ENCODE data around the gene RBM20. TPM values are rescaled to one million over a fixed set of nuclear protein-coding genes. Genes with fewer than 3 reads are reported as not detected.
A peak's percentile ranks its signal among the peaks of the same experiment; 100 is the strongest.
"Not testable (repeated sequence)": the region's sequence is repeated elsewhere in the genome, so short reads cannot be mapped to it uniquely, and the experiment has no call there.

The RBM20 gene
- total and polyA plus RNA-seq, 2 of the 13 experiments (the other 11 are each of a cell fraction or from before 2014, with no cell fraction given), result 0.02 to 0.22 TPM

DNA sequence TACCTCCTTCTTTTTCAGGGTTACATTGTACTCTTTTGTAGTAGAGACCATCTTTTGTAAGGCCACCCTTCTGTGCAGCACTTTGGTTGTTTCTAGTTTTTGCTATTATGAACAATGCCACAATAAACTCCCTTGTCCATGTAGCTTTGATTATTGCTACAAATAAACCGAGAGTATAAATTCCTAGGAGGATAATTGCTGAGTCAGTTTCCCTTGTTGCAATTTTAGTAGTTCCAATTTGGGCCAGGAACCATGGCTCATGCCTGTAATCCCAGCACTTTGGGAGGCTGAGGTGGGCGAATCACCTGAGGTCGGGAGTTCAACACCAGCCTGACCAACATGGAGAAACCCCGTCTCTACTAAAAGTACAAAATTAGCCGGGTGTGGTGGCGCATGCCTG is 4.3 kb upstream of the RBM20 start:
- POLR2A ChIA-PET; intact Hi-C loops (cut with micrococcal nuclease; ENCODE audit: unreplicated experiment); H3K27ac ChIP-seq (ENCODE audit: extremely low read length, insufficient read depth, low read length); H3K9ac ChIP-seq (ENCODE audit: insufficient read depth, low read depth, low read length); in situ Hi-C loops (cut with HindIII; ENCODE audit: extremely low pct_ligation_motif_present, low pct_unique_long_range_greater_than_20kb); H2AFZ ChIP-seq (ENCODE audit: low read length); H3K79me2 ChIP-seq (ENCODE audit: insufficient read depth, low read length); H3K36me3 ChIP-seq (replicated peaks in 1 of 2; ENCODE audit: control insufficient read depth in 1 of 2, insufficient read depth in 2 of 2, low read length in 2 of 2); FAIRE-seq; DNase-seq (ENCODE audit: low spot score); H4K20me1 ChIP-seq (ENCODE audit: insufficient read depth, low read length); H3K9me3 ChIP-seq (ENCODE audit: low read length); ATAC-seq; CTCF ChIA-PET (ENCODE audit: low intra/inter-chr PET ratio, low total read pairs); BruUV-seq (replicated peaks); H3K4me3 ChIP-seq (replicated peaks in 1 of 3; ENCODE audit: insufficient read depth in 1 of 3, low read depth in 2 of 3, low read length in 3 of 3); H3K4me2 ChIP-seq (ENCODE audit: low read depth, low read length): not testable (repeated sequence)
- Histone ChIP-seq H3K4me1 (ENCODE audit: insufficient read depth, low read length) (peaks cover 15% of the 10 kb centered on the region), H3K27me3 (ENCODE audit: control insufficient read depth in 1 of 2, insufficient read depth in 2 of 2, low read length in 2 of 2) (peaks cover 3 to 41% of the 10 kb centered on the region in 2 experiments)
- TF ChIP-seq MAFK (conservative IDR thresholded peaks at IDR 0.05 in 1 of 2, IDR thresholded peaks at IDR 0.05 in 1 of 2; ENCODE audit: low read length in 2 of 2), result peak; percentile 30 to 81
- TF ChIP-seq MAFF (IDR thresholded peaks at IDR 0.05; ENCODE audit: low read depth, low read length), result peak; percentile 61
- 79% methylated on average over 6 of the region's 6 CpGs for WGBS (ENCODE audit: low lambda C conversion rate)

DNA sequence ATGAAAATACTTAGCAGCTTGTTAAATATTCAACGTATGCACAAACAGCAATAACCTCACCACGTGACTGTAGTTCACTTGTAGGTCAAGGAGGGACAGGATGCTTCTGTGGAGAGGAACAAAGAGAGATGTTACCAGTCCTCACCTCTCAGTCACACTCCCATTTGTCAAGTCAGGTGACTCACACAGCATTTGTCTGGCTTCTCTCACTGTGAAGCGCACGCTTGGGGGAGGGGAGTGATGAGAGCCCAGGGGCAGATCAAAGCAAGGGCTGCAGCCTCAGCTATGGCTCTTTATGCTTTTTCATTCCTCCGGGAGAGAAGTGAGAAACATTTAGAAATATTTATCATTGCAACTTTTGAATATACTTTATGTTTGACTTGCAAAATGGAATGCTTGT is 2.9 kb upstream of the RBM20 start:
- Histone ChIP-seq H3K4me1 (ENCODE audit: insufficient read depth, low read length) (peaks cover 15% of the 10 kb centered on the region), H3K4me2 (ENCODE audit: low read depth, low read length) (no peak overlapping the region), H2AFZ (ENCODE audit: low read length) (no peak overlapping the region), H3K79me2 (ENCODE audit: insufficient read depth, low read length) (no peaks in the 10 kb centered on the region), H3K27me3 (ENCODE audit: control insufficient read depth in 1 of 2, insufficient read depth in 2 of 2, low read length in 2 of 2) (peaks cover 3 to 47% of the 10 kb centered on the region in 2 experiments), H3K9ac (ENCODE audit: insufficient read depth, low read depth, low read length) (no peak overlapping the region), H3K4me3 (replicated peaks in 1 of 3; ENCODE audit: insufficient read depth in 1 of 3, low read depth in 2 of 3, low read length in 3 of 3) (no peak overlapping the region), H3K27ac (ENCODE audit: extremely low read length, insufficient read depth, low read length) (no peak overlapping the region), H4K20me1 (ENCODE audit: insufficient read depth, low read length) (no peaks in the 10 kb centered on the region), H3K36me3 (replicated peaks in 1 of 2; ENCODE audit: control insufficient read depth in 1 of 2, insufficient read depth in 2 of 2, low read length in 2 of 2) (no peaks in the 10 kb centered on the region), H3K9me3 (ENCODE audit: low read length) (no peaks in the 10 kb centered on the region)
- no peak for FAIRE-seq
- ChIA-PET CTCF (ENCODE audit: low intra/inter-chr PET ratio, low total read pairs) (no interaction called here), POLR2A (no interaction called here)
- 4% methylated on average over 5 of the region's 5 CpGs for WGBS (ENCODE audit: low lambda C conversion rate)
- TF ChIP-seq FOSL2 (CRISPR knock-in tag; IDR thresholded peaks at IDR 0.05), result peak; percentile 58
- no peak for TF ChIP-seq RFX1 (IDR thresholded peaks at IDR 0.05)
- TF ChIP-seq HMG20A (CRISPR knock-in tag; IDR thresholded peaks at IDR 0.05; ENCODE audit: borderline replicate concordance), result no peak
- TF ChIP-seq, protein P1, sequence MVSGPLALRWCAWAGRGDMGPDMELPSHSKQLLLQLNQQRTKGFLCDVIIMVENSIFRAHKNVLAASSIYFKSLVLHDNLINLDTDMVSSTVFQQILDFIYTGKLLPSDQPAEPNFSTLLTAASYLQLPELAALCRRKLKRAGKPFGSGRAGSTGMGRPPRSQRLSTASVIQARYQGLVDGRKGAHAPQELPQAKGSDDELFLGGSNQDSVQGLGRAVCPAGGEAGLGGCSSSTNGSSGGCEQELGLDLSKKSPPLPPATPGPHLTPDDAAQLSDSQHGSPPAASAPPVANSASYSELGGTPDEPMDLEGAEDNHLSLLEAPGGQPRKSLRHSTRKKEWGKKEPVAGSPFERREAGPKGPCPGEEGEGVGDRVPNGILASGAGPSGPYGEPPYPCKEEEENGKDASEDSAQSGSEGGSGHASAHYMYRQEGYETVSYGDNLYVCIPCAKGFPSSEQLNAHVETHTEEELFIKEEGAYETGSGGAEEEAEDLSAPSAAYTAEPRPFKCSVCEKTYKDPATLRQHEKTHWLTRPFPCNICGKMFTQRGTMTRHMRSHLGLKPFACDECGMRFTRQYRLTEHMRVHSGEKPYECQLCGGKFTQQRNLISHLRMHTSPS (CRISPR knock-in tag; IDR thresholded peaks at IDR 0.05; ENCODE audit: low read depth), result no peak
- TF ChIP-seq ONECUT2 (CRISPR knock-in tag; IDR thresholded peaks at IDR 0.05), result no peak
- no peak for TF ChIP-seq KAT8 (CRISPR knock-in tag; IDR thresholded peaks at IDR 0.05)
- TF ChIP-seq ZNF431 (CRISPR knock-in tag; IDR thresholded peaks at IDR 0.05; ENCODE audit: borderline replicate concordance, low read depth), result no peak
- no peak for TF ChIP-seq SOX13 (IDR thresholded peaks at IDR 0.05)
- TF ChIP-seq SOX13 (CRISPR knock-in tag; conservative IDR thresholded peaks at IDR 0.05 in 1 of 2, IDR thresholded peaks at IDR 0.05 in 1 of 2), result peak in 1 of 2 experiments; percentile 16; a peak in 1 of 4 replicates
- TF ChIP-seq, protein P2, sequence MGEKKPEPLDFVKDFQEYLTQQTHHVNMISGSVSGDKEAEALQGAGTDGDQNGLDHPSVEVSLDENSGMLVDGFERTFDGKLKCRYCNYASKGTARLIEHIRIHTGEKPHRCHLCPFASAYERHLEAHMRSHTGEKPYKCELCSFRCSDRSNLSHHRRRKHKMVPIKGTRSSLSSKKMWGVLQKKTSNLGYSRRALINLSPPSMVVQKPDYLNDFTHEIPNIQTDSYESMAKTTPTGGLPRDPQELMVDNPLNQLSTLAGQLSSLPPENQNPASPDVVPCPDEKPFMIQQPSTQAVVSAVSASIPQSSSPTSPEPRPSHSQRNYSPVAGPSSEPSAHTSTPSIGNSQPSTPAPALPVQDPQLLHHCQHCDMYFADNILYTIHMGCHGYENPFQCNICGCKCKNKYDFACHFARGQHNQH (CRISPR knock-in tag; IDR thresholded peaks at IDR 0.05), result no peak
- TF ChIP-seq ZNF296 (CRISPR knock-in tag; conservative IDR thresholded peaks at IDR 0.05), result no peak
- TF ChIP-seq ZNF720 (CRISPR knock-in tag; IDR thresholded peaks at IDR 0.05), result no peak
- intact Hi-C loops (cut with micrococcal nuclease; ENCODE audit: unreplicated experiment) (no loop called here), in situ Hi-C loops (cut with HindIII; ENCODE audit: extremely low pct_ligation_motif_present, low pct_unique_long_range_greater_than_20kb) (no loop called here)
- peak; percentile 56 for DNase-seq (ENCODE audit: low spot score)
- no TSS peak for BruUV-seq (replicated peaks)
- no peak for ATAC-seq
